ENCODE results near the gene FLNC. TPM values are rescaled to one million over a fixed set of nuclear protein-coding genes. Genes with fewer than 3 reads are reported as not detected.

The FLNC gene
- polyA plus RNA-seq, 3 donors = 0.01 TPM; not detected in 2

GRCh38 chr7:128781126-128781525 lies 49.1 kb upstream of the FLNC start:
- peaks cover 0 to 7% of the 10 kb centered on the region in 2 donors for H3K9me3 ChIP-seq (replicated peaks in 1 of 2; ENCODE audit: control insufficient read depth in 1 of 2, insufficient read depth in 1 of 2, low read length in 2 of 2)
- DNase-seq = no peak
- intact Hi-C loops (cut with micrococcal nuclease) = no loop called here
- no peaks in the 10 kb centered on the region for H3K4me1 ChIP-seq (ENCODE audit: control insufficient read depth in 1 of 2, insufficient read depth in 2 of 2, low read length in 2 of 2)
- Mint-ChIP-seq H3K4me1 (peaks cover 2% of the 10 kb centered on the region), H3K27me3 (ENCODE audit: low read depth in 3 of 3) (peaks cover 2 to 8% (median 8%) of the 10 kb centered on the region in 3 donors), H3K36me3 (peaks cover 0 to 4% of the 10 kb centered on the region in 2 donors), H3K27ac (no peak overlapping the region), H3K4me3 (no peak overlapping the region), H3K9me3 (peaks cover 9 to 25% (median 17%) of the 10 kb centered on the region in 7 donors)
- no peak overlapping the region for H3K4me3 ChIP-seq (replicated peaks in 1 of 3; ENCODE audit: low read depth in 2 of 3, low read length in 3 of 3)
- H4K20me1 ChIP-seq (ENCODE audit: insufficient read depth, low read length) = no peaks in the 10 kb centered on the region
- H3K79me2 ChIP-seq (ENCODE audit: insufficient read depth, low read length) = no peaks in the 10 kb centered on the region
- H3K9ac ChIP-seq (ENCODE audit: insufficient read depth, low read length, poor library complexity, severe bottlenecking) = no peak overlapping the region
- H3K4me2 ChIP-seq (replicated peaks; ENCODE audit: extremely low read depth, low read length, poor library complexity, severe bottlenecking) = no peak overlapping the region
- 98% methylated on average over 4 of the region's 5 CpGs for WGBS (ENCODE audit: insufficient coverage)
- H3K27me3 ChIP-seq (ENCODE audit: control insufficient read depth in 2 of 2, insufficient read depth in 2 of 2, low read length in 2 of 2) = no peaks in the 10 kb centered on the region
- no peak overlapping the region for H2AFZ ChIP-seq (ENCODE audit: insufficient read depth, low read depth, low read length, poor library complexity, severe bottlenecking)
- TF ChIP-seq, protein P1, sequence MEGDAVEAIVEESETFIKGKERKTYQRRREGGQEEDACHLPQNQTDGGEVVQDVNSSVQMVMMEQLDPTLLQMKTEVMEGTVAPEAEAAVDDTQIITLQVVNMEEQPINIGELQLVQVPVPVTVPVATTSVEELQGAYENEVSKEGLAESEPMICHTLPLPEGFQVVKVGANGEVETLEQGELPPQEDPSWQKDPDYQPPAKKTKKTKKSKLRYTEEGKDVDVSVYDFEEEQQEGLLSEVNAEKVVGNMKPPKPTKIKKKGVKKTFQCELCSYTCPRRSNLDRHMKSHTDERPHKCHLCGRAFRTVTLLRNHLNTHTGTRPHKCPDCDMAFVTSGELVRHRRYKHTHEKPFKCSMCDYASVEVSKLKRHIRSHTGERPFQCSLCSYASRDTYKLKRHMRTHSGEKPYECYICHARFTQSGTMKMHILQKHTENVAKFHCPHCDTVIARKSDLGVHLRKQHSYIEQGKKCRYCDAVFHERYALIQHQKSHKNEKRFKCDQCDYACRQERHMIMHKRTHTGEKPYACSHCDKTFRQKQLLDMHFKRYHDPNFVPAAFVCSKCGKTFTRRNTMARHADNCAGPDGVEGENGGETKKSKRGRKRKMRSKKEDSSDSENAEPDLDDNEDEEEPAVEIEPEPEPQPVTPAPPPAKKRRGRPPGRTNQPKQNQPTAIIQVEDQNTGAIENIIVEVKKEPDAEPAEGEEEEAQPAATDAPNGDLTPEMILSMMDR (IDR thresholded peaks at IDR 0.05) = no peak
- H3K27ac ChIP-seq (ENCODE audit: low read depth in 1 of 2, low read length in 2 of 2) = no peak overlapping the region
- no peaks in the 10 kb centered on the region for H3K36me3 ChIP-seq (replicated peaks in 1 of 2; ENCODE audit: control insufficient read depth in 1 of 2, insufficient read depth in 2 of 2, low read length in 2 of 2)

DNA sequence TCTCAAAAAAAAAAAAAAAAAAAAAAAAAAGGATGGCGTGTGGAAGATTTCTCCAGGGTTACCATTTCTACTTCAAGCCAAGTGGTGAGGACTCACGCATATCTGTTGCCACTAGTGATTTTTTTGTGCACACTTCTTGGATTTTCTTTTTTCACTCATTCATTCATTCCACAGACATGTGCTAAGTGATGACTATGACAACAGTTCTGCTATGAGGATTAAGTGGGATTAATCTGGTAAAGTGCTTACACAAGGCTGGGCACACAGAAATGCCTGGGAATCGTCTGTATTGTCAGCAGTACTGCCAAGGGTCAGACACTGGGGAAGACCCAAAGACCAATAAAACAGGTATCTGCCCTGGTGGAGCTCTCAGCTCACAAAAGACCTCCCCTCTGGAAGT lies 48.4 kb upstream of the FLNC start:
- Mint-ChIP-seq H3K4me3 (no peak overlapping the region), H3K27ac (no peak overlapping the region), H3K36me3 (peaks cover 0 to 4% of the 10 kb centered on the region in 2 donors), H3K9me3 (peaks cover 6 to 24% (median 15%) of the 10 kb centered on the region in 7 donors), H3K4me1 (peaks cover 2% of the 10 kb centered on the region), H3K27me3 (ENCODE audit: low read depth in 3 of 3) (peaks cover 3 to 14% (median 8%) of the 10 kb centered on the region in 3 donors)
- Histone ChIP-seq H3K4me1 (ENCODE audit: control insufficient read depth in 1 of 2, insufficient read depth in 2 of 2, low read length in 2 of 2) (no peaks in the 10 kb centered on the region), H3K4me2 (replicated peaks; ENCODE audit: extremely low read depth, low read length, poor library complexity, severe bottlenecking) (no peak overlapping the region), H2AFZ (ENCODE audit: insufficient read depth, low read depth, low read length, poor library complexity, severe bottlenecking) (no peak overlapping the region), H3K27me3 (ENCODE audit: control insufficient read depth in 2 of 2, insufficient read depth in 2 of 2, low read length in 2 of 2) (no peaks in the 10 kb centered on the region), H3K79me2 (ENCODE audit: insufficient read depth, low read length) (no peaks in the 10 kb centered on the region), H3K9ac (ENCODE audit: insufficient read depth, low read length, poor library complexity, severe bottlenecking) (no peak overlapping the region), H4K20me1 (ENCODE audit: insufficient read depth, low read length) (no peaks in the 10 kb centered on the region), H3K36me3 (replicated peaks in 1 of 2; ENCODE audit: control insufficient read depth in 1 of 2, insufficient read depth in 2 of 2, low read length in 2 of 2) (no peaks in the 10 kb centered on the region), H3K9me3 (replicated peaks in 1 of 2; ENCODE audit: control insufficient read depth in 1 of 2, insufficient read depth in 1 of 2, low read length in 2 of 2) (peaks cover 0 to 7% of the 10 kb centered on the region in 2 donors), H3K4me3 (replicated peaks in 1 of 3; ENCODE audit: low read depth in 2 of 3, low read length in 3 of 3) (no peak overlapping the region), H3K27ac (ENCODE audit: low read depth in 1 of 2, low read length in 2 of 2) (no peak overlapping the region)
- WGBS (ENCODE audit: insufficient coverage) = 100% methylated on average over 1 of the region's 3 CpGs
- DNase-seq = no peak
- TF ChIP-seq, protein P1 (IDR thresholded peaks at IDR 0.05) = no peak
- intact Hi-C loops (cut with micrococcal nuclease) = no loop called here
